ENCODE results near the gene FSTL4.

- no peak for TF ChIP-seq CTCF (IDR thresholded peaks at IDR 0.05)
- TF ChIP-seq EZH2 (IDR thresholded peaks at IDR 0.05; ENCODE audit: borderline replicate concordance, insufficient read depth, low read depth, low read length, poor library complexity, severe bottlenecking), result no peak
Observed at GRCh38 chr5:133333326-133334150, 278.8 kb downstream of the FSTL4 start.

Measured in B cell (primary cell).